Measurements from ENCODE around the gene NR4A3.

Gene NR4A3

DNA sequence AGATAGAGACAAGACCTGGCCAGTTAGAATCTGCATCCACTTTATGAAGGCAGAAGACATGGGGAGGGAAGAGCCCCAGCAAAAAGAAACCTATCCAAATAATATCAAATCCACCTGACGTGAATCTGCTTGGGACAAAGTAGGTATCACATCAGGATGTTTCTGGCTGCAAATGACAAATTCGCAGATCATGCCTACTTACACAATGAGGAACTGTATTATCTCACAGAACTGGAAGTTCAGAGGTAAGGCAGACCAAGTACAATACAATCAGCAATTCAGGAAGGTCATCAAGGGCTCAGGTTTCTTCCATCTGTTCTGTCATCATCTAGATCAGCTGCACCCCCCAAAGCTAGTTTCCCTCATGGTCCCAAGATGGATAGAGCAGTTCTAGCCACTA is 13.2 kb upstream of the NR4A3 start:
- Histone ChIP-seq H2BK120ac (ENCODE audit: low read depth, low read length) (no peak overlapping the region), H2BK12ac (ENCODE audit: low read length in 2 of 2) (peak overlapping the region in 1 of 2 experiments; percentile 15), H3K79me1 (replicated peaks; ENCODE audit: low read length, poor library complexity, severe bottlenecking) (peaks cover 6% of the 10 kb centered on the region), H3K4me3 (ENCODE audit: insufficient read depth in 1 of 2, low read depth in 1 of 2, low read length in 2 of 2) (no peak overlapping the region), H4K91ac (ENCODE audit: low read length) (no peak overlapping the region), H2AK5ac (ENCODE audit: low read length, severe bottlenecking) (no peak overlapping the region), H3K18ac (ENCODE audit: low read depth in 1 of 2, low read length in 2 of 2) (no peak overlapping the region), H4K8ac (ENCODE audit: low read length) (no peak overlapping the region), H2BK15ac (ENCODE audit: low read depth, poor library complexity, severe bottlenecking) (no peak overlapping the region), H3K27ac (ENCODE audit: low read length, poor library complexity, severe bottlenecking) (no peak overlapping the region), H3K4me1 (ENCODE audit: control insufficient read depth, insufficient read depth, low read depth, low read length) (no peaks in the 10 kb centered on the region), H3K27me3 (ENCODE audit: control insufficient read depth in 1 of 2, insufficient read depth in 1 of 2, low read length in 2 of 2) (no peaks in the 10 kb centered on the region), H2AFZ (ENCODE audit: low read depth, low read length) (no peak overlapping the region), H2BK5ac (ENCODE audit: low read depth, low read length, poor library complexity, severe bottlenecking) (no peak overlapping the region), H3K4me2 (ENCODE audit: low read length, poor library complexity, severe bottlenecking) (no peak overlapping the region), H3K23ac (ENCODE audit: low read length in 2 of 2) (no peak overlapping the region), H3K36me3 (ENCODE audit: control insufficient read depth in 1 of 2, insufficient read depth in 2 of 2, low read depth in 1 of 2, low read length in 2 of 2) (peaks cover 0 to 3% of the 10 kb centered on the region in 2 experiments), H3K9ac (ENCODE audit: low read length) (no peak overlapping the region), H3K14ac (ENCODE audit: low read length in 2 of 2) (no peak overlapping the region), H3K4ac (ENCODE audit: low read depth in 1 of 2, low read length in 2 of 2) (no peak overlapping the region), H3K9me3 (ENCODE audit: control insufficient read depth, low read length) (no peaks in the 10 kb centered on the region)
- 97% methylated on average over 2 of the region's 2 CpGs for WGBS
- no peak for DNase-seq

DNA sequence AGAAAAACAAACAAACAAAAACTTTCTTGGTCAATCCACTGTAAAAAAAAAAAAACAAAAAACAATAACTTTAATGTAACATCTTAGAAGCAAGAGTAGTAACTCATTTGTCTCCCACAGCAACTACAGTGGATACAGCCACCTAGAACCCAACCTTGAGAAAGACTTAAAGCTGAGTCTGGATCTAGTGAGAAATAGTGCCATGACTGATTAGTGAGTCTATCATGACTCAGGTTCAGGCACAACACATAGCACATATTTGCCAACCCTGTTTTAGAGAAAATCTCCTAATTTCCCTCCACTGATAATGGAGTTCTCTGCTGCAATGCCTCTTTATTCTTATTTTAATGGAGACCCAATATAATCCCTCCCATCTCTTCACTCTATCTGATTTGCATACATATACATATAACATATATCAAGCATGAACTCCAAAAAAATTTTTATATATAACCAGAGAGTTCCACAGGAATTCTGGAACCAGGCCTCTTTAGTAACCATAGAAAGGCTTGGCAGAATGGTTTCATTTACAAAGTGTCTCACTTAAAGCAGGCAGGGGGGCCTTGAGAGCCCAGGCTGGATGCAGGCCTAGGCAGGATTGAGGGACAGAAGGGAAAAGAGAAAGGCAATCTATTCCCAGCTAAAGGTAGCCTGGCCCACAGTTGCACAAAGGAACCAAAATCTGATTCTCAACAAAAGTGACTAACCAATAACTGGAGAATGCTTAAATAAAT is 11.9 kb upstream of the NR4A3 start:
- Histone ChIP-seq H3K4me2 (ENCODE audit: low read length, poor library complexity, severe bottlenecking) (no peak overlapping the region), H2AFZ (ENCODE audit: low read depth, low read length) (no peak overlapping the region), H3K27ac (ENCODE audit: low read length, poor library complexity, severe bottlenecking) (no peak overlapping the region), H4K8ac (ENCODE audit: low read length) (no peak overlapping the region), H3K79me1 (replicated peaks; ENCODE audit: low read length, poor library complexity, severe bottlenecking) (peaks cover 8% of the 10 kb centered on the region), H3K4ac (ENCODE audit: low read depth in 1 of 2, low read length in 2 of 2) (no peak overlapping the region), H3K18ac (ENCODE audit: low read depth in 1 of 2, low read length in 2 of 2) (no peak overlapping the region), H3K27me3 (ENCODE audit: control insufficient read depth in 1 of 2, insufficient read depth in 1 of 2, low read length in 2 of 2) (no peaks in the 10 kb centered on the region), H2BK15ac (ENCODE audit: low read depth, poor library complexity, severe bottlenecking) (no peak overlapping the region), H3K4me1 (ENCODE audit: control insufficient read depth, insufficient read depth, low read depth, low read length) (no peaks in the 10 kb centered on the region), H2BK120ac (ENCODE audit: low read depth, low read length) (no peak overlapping the region), H3K23ac (ENCODE audit: low read length in 2 of 2) (no peak overlapping the region), H3K36me3 (ENCODE audit: control insufficient read depth in 1 of 2, insufficient read depth in 2 of 2, low read depth in 1 of 2, low read length in 2 of 2) (no peaks in the 10 kb centered on the region), H3K9ac (ENCODE audit: low read length) (peak overlapping the region; percentile 51), H2BK12ac (ENCODE audit: low read length in 2 of 2) (no peak overlapping the region), H2BK5ac (ENCODE audit: low read depth, low read length, poor library complexity, severe bottlenecking) (no peak overlapping the region), H2AK5ac (ENCODE audit: low read length, severe bottlenecking) (no peak overlapping the region), H4K91ac (ENCODE audit: low read length) (no peak overlapping the region), H3K4me3 (ENCODE audit: insufficient read depth in 1 of 2, low read depth in 1 of 2, low read length in 2 of 2) (no peak overlapping the region), H3K9me3 (ENCODE audit: control insufficient read depth, low read length) (no peaks in the 10 kb centered on the region), H3K14ac (ENCODE audit: low read length in 2 of 2) (no peak overlapping the region)
- no peak for DNase-seq

DNA sequence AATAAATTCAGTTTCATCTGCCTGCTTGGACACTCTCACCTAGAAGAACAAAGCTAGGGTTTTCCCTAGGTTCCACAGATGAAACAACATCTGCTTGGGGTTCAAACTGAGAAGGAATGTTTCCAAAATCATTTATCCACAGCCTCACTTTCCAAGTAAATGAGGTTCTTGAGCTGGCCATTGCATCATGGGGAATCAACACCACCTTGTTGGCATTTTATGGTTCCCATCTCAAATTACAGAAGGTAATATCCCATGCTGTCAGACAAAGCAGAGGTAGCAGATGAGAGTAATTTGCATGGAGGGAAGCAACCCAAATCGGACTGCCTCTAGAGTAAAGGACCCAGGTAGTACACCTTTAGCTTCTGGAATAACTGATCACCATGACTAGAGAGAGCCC is 10.5 kb upstream of the NR4A3 start:
- no peak overlapping the region for H3K9ac ChIP-seq (ENCODE audit: low read length)
- no peak overlapping the region for H2BK15ac ChIP-seq (ENCODE audit: low read depth, poor library complexity, severe bottlenecking)
- no peaks in the 10 kb centered on the region for H3K36me3 ChIP-seq (ENCODE audit: control insufficient read depth in 1 of 2, insufficient read depth in 2 of 2, low read depth in 1 of 2, low read length in 2 of 2)
- no peak overlapping the region for H3K4me2 ChIP-seq (ENCODE audit: low read length, poor library complexity, severe bottlenecking)
- no peak for DNase-seq
- no peak overlapping the region for H2AK5ac ChIP-seq (ENCODE audit: low read length, severe bottlenecking)
- 56% methylated on average over 1 of the region's 1 CpG for WGBS
- H4K8ac ChIP-seq (ENCODE audit: low read length), result no peak overlapping the region
- no peaks in the 10 kb centered on the region for H3K9me3 ChIP-seq (ENCODE audit: control insufficient read depth, low read length)
- no peak overlapping the region for H2BK5ac ChIP-seq (ENCODE audit: low read depth, low read length, poor library complexity, severe bottlenecking)
- no peak overlapping the region for H2BK12ac ChIP-seq (ENCODE audit: low read length in 2 of 2)
- H3K79me1 ChIP-seq (replicated peaks; ENCODE audit: low read length, poor library complexity, severe bottlenecking), result peaks cover 8% of the 10 kb centered on the region
- no peaks in the 10 kb centered on the region for H3K27me3 ChIP-seq (ENCODE audit: control insufficient read depth in 1 of 2, insufficient read depth in 1 of 2, low read length in 2 of 2)
- no peak overlapping the region for H2AFZ ChIP-seq (ENCODE audit: low read depth, low read length)
- no peak overlapping the region for H3K18ac ChIP-seq (ENCODE audit: low read depth in 1 of 2, low read length in 2 of 2)
- no peaks in the 10 kb centered on the region for H3K4me1 ChIP-seq (ENCODE audit: control insufficient read depth, insufficient read depth, low read depth, low read length)
- H3K4ac ChIP-seq (ENCODE audit: low read depth in 1 of 2, low read length in 2 of 2), result no peak overlapping the region
- no peak overlapping the region for H2BK120ac ChIP-seq (ENCODE audit: low read depth, low read length)
- no peak overlapping the region for H3K4me3 ChIP-seq (ENCODE audit: insufficient read depth in 1 of 2, low read depth in 1 of 2, low read length in 2 of 2)
- H4K91ac ChIP-seq (ENCODE audit: low read length), result no peak overlapping the region
- H3K14ac ChIP-seq (ENCODE audit: low read length in 2 of 2), result no peak overlapping the region
- no peak overlapping the region for H3K27ac ChIP-seq (ENCODE audit: low read length, poor library complexity, severe bottlenecking)
- H3K23ac ChIP-seq (ENCODE audit: low read length in 2 of 2), result no peak overlapping the region

DNA sequence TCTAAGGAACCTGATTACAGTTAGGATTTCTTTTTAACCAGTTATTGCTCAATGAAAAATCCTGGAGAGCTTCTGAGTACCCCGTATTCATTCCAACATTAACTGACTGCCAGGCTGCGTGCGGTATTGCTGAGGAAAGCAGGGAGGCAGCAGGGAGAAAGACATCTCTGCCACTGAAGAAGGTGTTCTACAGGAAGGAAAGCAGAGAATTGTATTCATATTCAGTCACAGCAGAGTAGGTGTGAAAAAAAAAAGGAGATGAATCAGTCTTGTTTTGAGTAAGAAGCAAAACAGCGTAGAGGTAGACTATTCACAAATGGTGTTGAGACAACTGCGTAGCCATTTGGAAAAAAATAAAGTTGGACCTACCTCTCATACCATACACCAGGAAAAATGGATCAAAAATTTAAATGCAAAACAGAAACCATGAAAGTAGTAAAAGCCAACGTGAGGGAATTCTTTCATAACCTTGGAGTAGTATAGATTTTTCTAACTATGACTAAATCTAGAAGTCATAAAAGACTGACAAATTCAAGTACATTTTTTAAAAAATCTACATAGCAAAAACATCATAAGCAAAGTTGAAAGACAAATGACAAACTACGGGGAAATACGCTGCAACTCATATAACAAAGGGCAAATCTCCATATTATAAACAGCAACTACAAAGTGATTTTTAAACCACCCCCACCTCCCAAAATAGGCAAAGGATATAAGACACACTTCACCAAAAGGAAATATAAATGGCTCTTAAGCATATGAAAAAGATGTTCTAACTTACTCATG is 9.9 kb upstream of the NR4A3 start:
- no peak overlapping the region for H2BK5ac ChIP-seq (ENCODE audit: low read depth, low read length, poor library complexity, severe bottlenecking)
- H3K4ac ChIP-seq (ENCODE audit: low read depth in 1 of 2, low read length in 2 of 2), result no peak overlapping the region
- H3K9me3 ChIP-seq (ENCODE audit: control insufficient read depth, low read length), result no peaks in the 10 kb centered on the region
- no peaks in the 10 kb centered on the region for H3K27me3 ChIP-seq (ENCODE audit: control insufficient read depth in 1 of 2, insufficient read depth in 1 of 2, low read length in 2 of 2)
- H2AK5ac ChIP-seq (ENCODE audit: low read length, severe bottlenecking), result no peak overlapping the region
- H2AFZ ChIP-seq (ENCODE audit: low read depth, low read length), result no peak overlapping the region
- H3K36me3 ChIP-seq (ENCODE audit: control insufficient read depth in 1 of 2, insufficient read depth in 2 of 2, low read depth in 1 of 2, low read length in 2 of 2), result no peaks in the 10 kb centered on the region
- 91% methylated on average over 7 of the region's 8 CpGs for WGBS
- H2BK120ac ChIP-seq (ENCODE audit: low read depth, low read length), result no peak overlapping the region
- H3K27ac ChIP-seq (ENCODE audit: low read length, poor library complexity, severe bottlenecking), result no peak overlapping the region
- no peak overlapping the region for H3K18ac ChIP-seq (ENCODE audit: low read depth in 1 of 2, low read length in 2 of 2)
- no peak for DNase-seq
- peaks cover 8% of the 10 kb centered on the region for H3K79me1 ChIP-seq (replicated peaks; ENCODE audit: low read length, poor library complexity, severe bottlenecking)
- H3K9ac ChIP-seq (ENCODE audit: low read length), result no peak overlapping the region
- no peak overlapping the region for H2BK12ac ChIP-seq (ENCODE audit: low read length in 2 of 2)
- no peak overlapping the region for H2BK15ac ChIP-seq (ENCODE audit: low read depth, poor library complexity, severe bottlenecking)
- no peak overlapping the region for H3K14ac ChIP-seq (ENCODE audit: low read length in 2 of 2)
- H3K4me3 ChIP-seq (ENCODE audit: insufficient read depth in 1 of 2, low read depth in 1 of 2, low read length in 2 of 2), result no peak overlapping the region
- H4K91ac ChIP-seq (ENCODE audit: low read length), result no peak overlapping the region
- no peak overlapping the region for H3K4me2 ChIP-seq (ENCODE audit: low read length, poor library complexity, severe bottlenecking)
- no peaks in the 10 kb centered on the region for H3K4me1 ChIP-seq (ENCODE audit: control insufficient read depth, insufficient read depth, low read depth, low read length)
- no peak overlapping the region for H3K23ac ChIP-seq (ENCODE audit: low read length in 2 of 2)
- no peak overlapping the region for H4K8ac ChIP-seq (ENCODE audit: low read length)

All from mesenchymal stem cell (in vitro differentiated cells and primary cell).